H1 (cell line): ENCODE results near the gene VDR. TPM values are rescaled to one million over a fixed set of nuclear protein-coding genes. Genes with fewer than 3 reads are reported as not detected.

Experiments
- CTCF ChIA-PET: fragments of 300-600 bp; sonication (Branson Sonifier 250); formaldehyde crosslinking; loops from one replicate; lab custom pipeline; 2021; ENCODE audit not compliant: partially characterized antibody; lab: Charles Lee
- POLR2A ChIA-PET: fragments of 300-600 bp; sonication (Branson Sonifier 250); formaldehyde crosslinking; loops from one replicate; lab custom pipeline; 2021; ENCODE audit warnings: inconsistent platforms; ENCODE audit not compliant: partially characterized antibody; lab: Charles Lee
- DNase-seq, 2 experiments: peaks; one replicate each; pipeline versions ENCODE4 v3.0.0 to v3.0.0-alpha.2; 2010 to 2022; ENCODE audit warnings: low spot score in 2 of 2, low read depth in 1 of 2, mixed read lengths in 1 of 2
- FAIRE-seq: peaks from 2 replicates; lab custom pipeline; 2011; peaks lifted over from hg19 to GRCh38; lab: Jason Lieb, UNC
- H2AFZ ChIP-seq: 2 replicates; pipeline ENCODE4 v1.8.1; 2012; ENCODE audit warnings: low read length, inconsistent platforms
- H2AK5ac ChIP-seq: 2 replicates; pipeline ENCODE4 v1.6.1; 2013; ENCODE audit warnings: low read depth, low read length
- H2BK120ac ChIP-seq: replicated peaks from 2 replicates; pipeline ENCODE3; 2013; ENCODE audit warnings: low read depth, low read length, inconsistent platforms
- H2BK12ac ChIP-seq: 2 replicates; pipeline ENCODE4 v1.6.1; 2013; ENCODE audit warnings: low read depth, low read length
- H2BK15ac ChIP-seq: 2 replicates; pipeline ENCODE4 v1.6.1; 2013; ENCODE audit warnings: low read length
- H2BK20ac ChIP-seq: 2 replicates; pipeline ENCODE4 v1.6.1; 2013; ENCODE audit warnings: low read length
- H2BK5ac ChIP-seq: 2 replicates; pipeline ENCODE4 v1.6.1; 2013; ENCODE audit warnings: low read depth, low read length
- H3K14ac ChIP-seq: 2 replicates; pipeline ENCODE4 v1.6.1; 2013; ENCODE audit warnings: inconsistent platforms; ENCODE audit not compliant: insufficient read length
- H3K18ac ChIP-seq: 2 replicates; pipeline ENCODE4 v1.6.1; 2013; ENCODE audit warnings: low read length; ENCODE audit errors: extremely low read depth
- H3K23ac ChIP-seq: 2 replicates; pipeline ENCODE4 v1.6.1; 2013; ENCODE audit warnings: inconsistent platforms; ENCODE audit not compliant: insufficient read length
- H3K23me2 ChIP-seq: 2 replicates; pipeline ENCODE4 v1.6.1; 2013; ENCODE audit warnings: low read depth, low read length
- H3K27ac ChIP-seq: 2 replicates; pipeline ENCODE4 v1.6.1; 2011; ENCODE audit warnings: low read depth, low read length, inconsistent platforms
- H3K27me3 ChIP-seq, 4 experiments: replicated peaks in 1 of 4; 1 replicate in 1 of 4; 2 replicates in 3 of 4; pipeline versions ENCODE4 v1.6.1 to v1.8.1; 2011 to 2013; ENCODE audit warnings: low read length in 3 of 4, mild to moderate bottlenecking in 3 of 4, inconsistent platforms in 2 of 4, mixed read lengths in 2 of 4, moderate library complexity in 1 of 4; ENCODE audit not compliant: control insufficient read depth in 3 of 4, insufficient read depth in 3 of 4; ENCODE audit errors: extremely low read depth in 1 of 4
- H3K36me3 ChIP-seq, 4 experiments: 2 replicates each; pipeline versions ENCODE4 v1.6.1 to v1.8.1; 2011 to 2013; ENCODE audit warnings: mild to moderate bottlenecking in 4 of 4, low read length in 3 of 4, moderate library complexity in 2 of 4, control low read depth in 1 of 4, inconsistent platforms in 1 of 4; ENCODE audit not compliant: insufficient read depth in 4 of 4, control insufficient read depth in 2 of 4
- H3K4ac ChIP-seq: replicated peaks from 2 replicates; pipeline ENCODE3; 2013; ENCODE audit warnings: low read length, low read depth, mixed read lengths, inconsistent platforms; ENCODE audit not compliant: insufficient read length
- H3K4me1 ChIP-seq, 4 experiments: replicated peaks in 1 of 4; 1 replicate in 1 of 4; 2 replicates in 3 of 4; pipeline versions ENCODE4 v1.6.1 to v1.8.1; 2011 to 2013; ENCODE audit warnings: low read length in 3 of 4, inconsistent platforms in 2 of 4, mixed read lengths in 1 of 4; ENCODE audit not compliant: insufficient read depth in 4 of 4, control insufficient read depth in 3 of 4
- H3K4me2 ChIP-seq, 2 experiments: 2 replicates each; pipeline versions ENCODE4 v1.6.1 to v1.8.1; 2011 to 2013; ENCODE audit warnings: low read depth in 2 of 2, low read length in 2 of 2, control low read depth in 1 of 2, inconsistent platforms in 1 of 2, mild to moderate bottlenecking in 1 of 2; ENCODE audit not compliant: insufficient read depth in 1 of 2
- H3K4me3 ChIP-seq, 4 experiments: fragments of 200-600, 300-600 bp in 1 of 4; sonication (generic), shearing (Covaris generic), sonication (Bioruptor Twin) in 1 of 4; 2 replicates each; pipeline versions ENCODE4 v1.5.1 to v1.8.1; 2011 to 2016; ENCODE audit warnings: low read length in 4 of 4, low read depth in 3 of 4, control low read depth in 2 of 4, inconsistent platforms in 2 of 4, mild to moderate bottlenecking in 2 of 4, mixed read lengths in 1 of 4, moderate library complexity in 1 of 4; ENCODE audit not compliant: insufficient read depth in 2 of 4; ENCODE audit errors: extremely low read depth in 1 of 4
- H3K56ac ChIP-seq: replicated peaks from 2 replicates; pipeline ENCODE3; 2013; ENCODE audit warnings: low read depth, mild to moderate bottlenecking, mixed read lengths, low read length, inconsistent platforms; ENCODE audit not compliant: insufficient read length
- H3K79me1 ChIP-seq: 2 replicates; pipeline ENCODE4 v1.6.1; 2013; ENCODE audit warnings: low read depth, low read length, control low read depth
- H3K79me2 ChIP-seq, 2 experiments: 2 replicates each; pipeline versions ENCODE4 v1.6.1 to v1.8.1; 2012 to 2013; ENCODE audit warnings: low read length in 2 of 2, mild to moderate bottlenecking in 2 of 2, inconsistent platforms in 1 of 2; ENCODE audit not compliant: insufficient read depth in 2 of 2, control insufficient read depth in 1 of 2
- H3K9ac ChIP-seq, 4 experiments: replicated peaks in 1 of 4; 1 replicate in 1 of 4; 2 replicates in 3 of 4; pipeline versions ENCODE4 v1.6.1 to v1.8.1; 2011 to 2013; ENCODE audit warnings: low read depth in 3 of 4, low read length in 3 of 4, control low read depth in 2 of 4, mild to moderate bottlenecking in 2 of 4, moderate library complexity in 2 of 4, inconsistent platforms in 1 of 4; ENCODE audit errors: extremely low read depth in 1 of 4
- H3K9me3 ChIP-seq, 2 experiments: 2 replicates each; pipeline versions ENCODE4 v1.6.1 to v1.8.1; 2012 to 2013; ENCODE audit warnings: mild to moderate bottlenecking in 2 of 2, moderate library complexity in 2 of 2, control low read depth in 1 of 2, inconsistent platforms in 1 of 2, low read depth in 1 of 2, low read length in 1 of 2, mixed read lengths in 1 of 2; ENCODE audit not compliant: insufficient read depth in 2 of 2
- H4K20me1 ChIP-seq, 2 experiments: replicated peaks in 1 of 2; 2 replicates each; pipeline versions ENCODE3 to v1.8.1; 2011 to 2013; ENCODE audit warnings: inconsistent platforms in 2 of 2, low read length in 2 of 2, mild to moderate bottlenecking in 1 of 2; ENCODE audit not compliant: insufficient read depth in 2 of 2, control insufficient read depth in 1 of 2
- H4K5ac ChIP-seq: 2 replicates; pipeline ENCODE4 v1.6.1; 2013; ENCODE audit warnings: low read length, low read depth, mixed read lengths, inconsistent platforms; ENCODE audit not compliant: insufficient read length
- H4K8ac ChIP-seq: 2 replicates; pipeline ENCODE4 v1.8.0; 2013; ENCODE audit warnings: mild to moderate bottlenecking, moderate library complexity, low read length, inconsistent platforms; ENCODE audit not compliant: insufficient read depth; ENCODE audit errors: extremely low read depth
- H4K91ac ChIP-seq: replicated peaks from 2 replicates; pipeline ENCODE3; 2013; ENCODE audit warnings: low read length, mixed read lengths, inconsistent platforms; ENCODE audit not compliant: insufficient read length
- ASH2L ChIP-seq: fragments of 200-600, 300-600 bp; sonication (generic); IDR thresholded peaks from one replicate; pipeline ENCODE4 v1.7.1; 2017; ENCODE audit warnings: low read length
- CEBPB ChIP-seq: IDR thresholded peaks from 2 replicates; pipeline ENCODE4 v1.6.1; 2012; ENCODE audit warnings: low read depth, low read length
- EZH2 ChIP-seq: fragments of 200-600 bp; sonication (generic); IDR thresholded peaks from 2 replicates; pipeline ENCODE4 v1.7.1; 2012; ENCODE audit warnings: low read depth, mild to moderate bottlenecking, moderate library complexity, low read length, inconsistent platforms; ENCODE audit not compliant: severe bottlenecking
- KDM4A ChIP-seq: IDR thresholded peaks from one replicate; pipeline ENCODE4 v1.7.1; 2012; ENCODE audit warnings: low read depth, mild to moderate bottlenecking, moderate library complexity, low read length, inconsistent platforms; ENCODE audit not compliant: severe bottlenecking
- MAFK ChIP-seq: IDR thresholded peaks from 2 replicates; pipeline ENCODE4 v1.6.1; 2012; ENCODE audit warnings: low read depth, mild to moderate bottlenecking, improper control_type of control experiment, low read length
- NANOG ChIP-seq: IDR thresholded peaks from 2 replicates; pipeline ENCODE4 v1.6.1; 2011; ENCODE audit warnings: low read length, low read depth, mild to moderate bottlenecking, inconsistent platforms; ENCODE audit not compliant: insufficient read depth, poor library complexity, severe bottlenecking
- PHF8 ChIP-seq: fragments of 200-600 bp; sonication (generic); conservative IDR thresholded peaks from 2 replicates; pipeline ENCODE4 v1.7.1; 2012; ENCODE audit warnings: low read depth, mild to moderate bottlenecking, inconsistent platforms, low read length, moderate library complexity
- RAD21 ChIP-seq, 2 experiments: IDR thresholded peaks in 1 of 2; conservative IDR thresholded peaks in 1 of 2; 2 replicates each; pipeline ENCODE4 v1.6.1; 2011; ENCODE audit warnings: low read depth in 2 of 2, low read length in 2 of 2, improper control_type of control experiment in 1 of 2, inconsistent platforms in 1 of 2, mild to moderate bottlenecking in 1 of 2, moderate library complexity in 1 of 2
- RFX5 ChIP-seq: IDR thresholded peaks from 2 replicates; pipeline ENCODE4 v1.6.1; 2011; ENCODE audit warnings: low read depth, low read length, improper control_type of control experiment, borderline replicate concordance
- SAP30 ChIP-seq: fragments of 300-600 bp; sonication (generic); IDR thresholded peaks from 2 replicates; pipeline ENCODE4 v1.7.1; 2012; ENCODE audit warnings: low read length, moderate library complexity, mild to moderate bottlenecking, inconsistent platforms; ENCODE audit not compliant: insufficient read depth, insufficient replicate concordance
- WGBS, 2 experiments: shearing (Covaris generic) in 1 of 2; methylation state at CpG; one replicate each; pipeline versions ENCODE4 v1.1.6 to v1.1.7; 2013 to 2015; ENCODE audit warnings: low lambda C conversion rate in 2 of 2, mixed read lengths in 2 of 2, inconsistent platforms in 1 of 2, low coverage in 1 of 2, missing lambda C conversion rate in 1 of 2; ENCODE audit not compliant: insufficient replicate concordance in 2 of 2, insufficient coverage in 1 of 2, insufficient read length in 1 of 2; ENCODE audit errors: extremely low coverage in 1 of 2, missing lambda C conversion rate in 1 of 2; 5-methylcytosine and 5-hydroxymethylcytosine counted together
- polyA plus RNA-seq, 7 experiments: library from polyadenylated mRNA; depleted of rRNA in 3 of 7; stranded (reverse) in 5 of 7; unstranded in 2 of 7; fragments of >200 nt in 5 of 7; fragments of 200-250 nt in 2 of 7; gene quantifications; 1 replicate in 5 of 7; 2 replicates in 1 of 7; 4 replicates in 1 of 7; pipeline versions ENCODE4 v1.2.1 to v1.2.3, GENCODE V29; 2011 to 2013; ENCODE audit warnings: missing spikeins in 2 of 7, mixed read lengths in 2 of 7
- total RNA-seq: library from RNA; stranded (reverse); fragmentation: NEBNext Ultra II Directional; extraction: Animal tissue kit (Norgen Biotek cat#: 25700); gene quantifications from 2 replicates; pipeline ENCODE4 v1.2.1, GENCODE V29; 2021

Gene VDR
- total and polyA plus RNA-seq, 2 of the 8 experiments (the other 6 are each of a cell fraction or from before 2014, with no cell fraction given), result 0.44 to 0.65 TPM

DNA sequence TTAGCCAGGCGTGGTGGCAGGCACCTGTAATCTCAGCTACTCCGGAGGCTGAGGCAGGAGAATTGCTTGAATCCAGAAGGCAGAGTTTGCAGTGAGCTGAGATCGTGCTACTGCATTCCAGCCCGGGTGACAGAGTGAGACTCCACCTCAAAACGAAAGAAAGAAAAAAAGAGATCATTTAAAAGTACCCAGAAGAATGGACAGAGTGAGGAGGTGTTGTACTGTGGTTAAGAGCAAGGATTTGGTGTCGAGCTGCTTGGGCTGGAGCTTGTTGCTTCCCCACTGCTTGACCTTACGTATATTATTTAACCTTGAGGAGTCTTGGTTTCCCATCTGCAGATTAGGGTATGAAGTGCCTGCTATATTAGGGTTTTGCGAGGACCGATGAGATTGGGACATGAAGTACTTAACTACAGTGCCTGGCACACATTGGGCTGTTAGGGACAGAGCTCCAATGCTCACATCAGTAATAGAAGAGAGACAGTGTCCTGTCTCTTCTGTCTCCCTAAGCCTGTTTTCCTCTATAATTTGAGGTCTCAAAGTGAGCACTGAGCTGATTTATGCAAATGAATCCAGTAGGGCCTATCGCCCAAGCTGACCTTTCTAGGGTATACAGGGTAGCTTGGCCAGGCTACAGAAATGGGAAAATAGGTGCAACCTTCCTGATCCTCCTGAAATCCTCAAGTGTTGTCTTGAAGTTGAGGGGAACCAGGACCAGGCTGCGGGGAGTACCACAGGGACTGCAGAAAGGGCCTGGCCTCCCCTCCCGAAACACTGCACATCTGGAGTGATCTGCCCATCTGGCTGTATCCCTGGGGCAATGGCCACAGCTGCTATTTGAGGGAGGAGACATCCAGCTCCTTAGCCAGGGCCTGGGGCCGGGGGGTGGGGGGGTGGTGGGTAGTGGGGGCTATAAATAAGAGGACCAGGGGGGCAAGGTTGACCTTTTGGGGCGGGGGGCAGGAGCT is 76.5 kb downstream of the VDR start:
- CTCF ChIA-PET, result interaction anchor here (1.1 to 30.5 kb wide), 11 partner anchors 11 to 135 kb away, joined by 3 to 2001 read pairs (median 4); partner anchors contain the start of genes HDAC7, RAPGEF3, SLC48A1 and TMEM106C
- Histone ChIP-seq H4K20me1 (no peaks in the 10 kb centered on the region), H3K4me3 (no peak overlapping the region), H3K79me1 (no peaks in the 10 kb centered on the region), H3K14ac (no peak overlapping the region), H3K23ac (no peak overlapping the region), H3K4me1 (peaks cover 5 to 14% (median 9%) of the 10 kb centered on the region in 4 experiments), H3K18ac (0 out of 2 replicates have a peak overlapping the region, but pooled peaks have one; percentile 1), H2BK5ac (peak overlapping the region; percentile 36), H2BK15ac (no peak overlapping the region), H2AFZ (no peak overlapping the region), H3K4me2 (peak overlapping the region in 1 of 2 experiments; percentile 12; a peak in 2 of 4 replicates), H3K36me3 (no peaks in the 10 kb centered on the region), H2AK5ac (no peak overlapping the region; the same call in 1 of the 2 replicates), H4K91ac (no peak overlapping the region), H3K23me2 (no peaks in the 10 kb centered on the region), H3K27me3 (no peaks in the 10 kb centered on the region), H3K27ac (no peak overlapping the region), H3K56ac (no peak overlapping the region), H2BK120ac (no peak overlapping the region), H3K4ac (no peak overlapping the region), H3K79me2 (no peaks in the 10 kb centered on the region), H3K9ac (no peak overlapping the region), H4K8ac (peak overlapping the region; percentile 43; the same call in 1 of the 2 replicates), H3K9me3 (no peaks in the 10 kb centered on the region), H2BK20ac (no peak overlapping the region), H2BK12ac (peak overlapping the region; percentile 69; the same call in 1 of the 2 replicates), H4K5ac (no peak overlapping the region)
- TF ChIP-seq NANOG (no peak), EZH2 (no peak), KDM4A (no peak), MAFK (no peak), CEBPB (no peak), ASH2L (no peak), PHF8 (no peak), RFX5 (no peak), RAD21 (IDR thresholded peaks at IDR 0.05 in 1 of 2, conservative IDR thresholded peaks at IDR 0.05 in 1 of 2; ENCODE audit: low read depth in 2 of 2, low read length in 2 of 2) (no peak), SAP30 (no peak)
- WGBS, 2 experiments, result 89% methylated on average over 12 of the region's 14 CpGs; no CpG with 5 or more reads in 1 of the 2 experiments
- FAIRE-seq, result no peak
- POLR2A ChIA-PET, result interaction anchor here (0.8 to 28.4 kb wide), 5 partner anchors 9 to 46 kb away, joined by 3 to 480 read pairs (median 5); partner anchors contain the start of gene HDAC7
- DNase-seq, result no peak
